Eye (tissue), 1 donor: Measurements from ENCODE around the gene ZNF668.

Experiments
- DNase-seq: peaks from one replicate; pipeline ENCODE4 v3.0.0-alpha.2; 2015

The ZNF668 gene

GRCh38 chr16:31081428-31082351 is 7.7 kb upstream of the ZNF668 start:
- no peak for DNase-seq

- DNase-seq: no peak
These were observed 6.8 kb upstream of the ZNF668 start for GRCh38 chr16:31080756-31081419.

GRCh38 chr16:31080035-31080629 is 6.1 kb upstream of the ZNF668 start:
- DNase-seq: no peak

GRCh38 chr16:31079342-31079944 is 5.4 kb upstream of the ZNF668 start:
- DNase-seq: no peak

GRCh38 chr16:31078597-31079341 is 4.7 kb upstream of the ZNF668 start:
- DNase-seq: no peak

GRCh38 chr16:31077592-31078396 is 3.8 kb upstream of the ZNF668 start:
- DNase-seq: no peak

GRCh38 chr16:31077024-31077423 is 3.0 kb upstream of the ZNF668 start:
- no peak for DNase-seq

GRCh38 chr16:31076319-31076718 is 2.3 kb upstream of the ZNF668 start:
- no peak for DNase-seq

GRCh38 chr16:31074814-31075183 is 759 bp upstream of the ZNF668 start:
- DNase-seq: no peak

- peak; percentile 98 for DNase-seq
These were observed 684 bp downstream of the ZNF668 start for GRCh38 chr16:31073142-31073969.

GRCh38 chr16:31072540-31073141 is 1.4 kb downstream of the ZNF668 start:
- no peak for DNase-seq

- peak; percentile 72 for DNase-seq
These were observed 2.2 kb downstream of the ZNF668 start for GRCh38 chr16:31071861-31072260.

GRCh38 chr16:31067342-31067741 is 6.7 kb downstream of the ZNF668 start:
- DNase-seq: no peak

- DNase-seq: peak; percentile 78
These were observed 9.1 kb downstream of the ZNF668 start for GRCh38 chr16:31064882-31065461.

- no peak for DNase-seq
These were observed 10.0 kb downstream of the ZNF668 start for GRCh38 chr16:31063843-31064611.

GRCh38 chr16:31063495-31063842 is 10.6 kb downstream of the ZNF668 start:
- no peak for DNase-seq

GRCh38 chr16:31061813-31062440 is 12.1 kb downstream of the ZNF668 start:
- no peak for DNase-seq

GRCh38 chr16:31061126-31061812 is 12.8 kb downstream of the ZNF668 start:
- DNase-seq: no peak
